Ureter (tissue), 1 donor: ENCODE measurements around the gene EEF2KMT. TPM values are rescaled to one million over a fixed set of nuclear protein-coding genes. Genes with fewer than 3 reads are reported as not detected.
"Not testable (repeated sequence)": the region's sequence is repeated elsewhere in the genome, so short reads cannot be mapped to it uniquely, and the experiment has no call there.

ENCODE experiments used
- DNase-seq: peaks from one replicate; pipeline ENCODE4 v3.0.0-alpha.2; 2020; ENCODE audit warnings: low spot score
- total RNA-seq: library from RNA; stranded (reverse); gene quantifications from one replicate; pipeline ENCODE4 v1.2.4, GENCODE V29; 2023
- donor health status: DM: yes; HTN: yes; CAD: no.

The EEF2KMT gene
- total RNA-seq, 1 donor from 2014 or later, result 15.4 TPM

DNA sequence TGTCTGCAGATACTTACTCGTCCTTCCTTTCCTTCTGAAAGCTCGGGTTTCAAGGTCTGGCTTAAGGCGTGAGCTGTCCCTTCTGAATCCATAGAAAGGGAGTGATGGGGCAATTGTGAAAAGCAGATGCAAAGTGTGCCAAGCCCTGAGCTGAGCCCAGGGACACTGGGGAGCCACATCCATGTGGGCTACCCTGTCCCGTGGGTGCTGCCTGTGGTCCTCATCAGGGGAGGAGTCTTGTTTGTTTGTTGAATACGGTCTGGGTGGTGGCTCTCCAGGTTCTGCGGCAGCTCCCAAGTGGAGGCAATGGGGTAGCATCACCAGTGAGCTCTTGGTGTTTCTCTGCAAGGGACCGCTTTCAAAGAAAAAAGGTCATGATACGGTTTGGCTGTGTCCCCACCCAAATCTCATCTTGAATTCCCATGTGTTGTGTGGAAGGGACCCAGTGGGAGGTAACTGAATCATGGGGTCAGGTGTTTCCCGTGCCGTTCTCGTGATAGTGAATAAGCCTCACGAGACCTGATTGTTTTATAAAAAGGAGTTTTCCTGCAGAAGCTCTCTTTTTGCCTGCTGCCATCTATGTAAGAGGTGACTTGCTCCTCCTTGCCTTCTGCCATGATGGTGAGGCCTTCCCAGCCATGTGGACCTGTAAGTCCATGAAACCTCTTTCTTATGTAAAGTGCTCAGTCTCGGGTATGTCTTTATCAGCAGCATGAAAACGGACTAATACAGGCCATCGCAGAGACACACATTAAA, 27.0 kb downstream of the EEF2KMT start:
- DNase-seq, result no peak

DNA sequence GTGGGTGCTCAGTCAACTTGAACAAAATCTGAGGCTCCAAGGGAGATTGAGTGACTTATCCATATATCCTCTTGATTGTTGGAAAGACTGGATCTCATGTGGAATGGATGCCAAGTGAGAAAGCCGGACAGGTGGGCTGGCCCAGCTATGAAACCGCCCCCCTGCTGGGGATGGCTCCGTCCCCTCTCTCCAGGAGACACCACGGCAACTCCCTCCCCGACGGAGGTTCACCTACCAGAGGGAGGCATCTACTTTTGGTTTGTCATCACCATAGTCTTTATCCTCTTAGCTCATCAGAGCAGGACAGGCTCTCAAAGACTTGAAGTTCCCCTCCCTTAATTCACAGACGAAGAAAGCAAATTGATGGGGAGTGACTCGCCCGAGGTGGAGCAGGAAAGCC, 27.7 kb downstream of the EEF2KMT start:
- DNase-seq, result no peak

DNA sequence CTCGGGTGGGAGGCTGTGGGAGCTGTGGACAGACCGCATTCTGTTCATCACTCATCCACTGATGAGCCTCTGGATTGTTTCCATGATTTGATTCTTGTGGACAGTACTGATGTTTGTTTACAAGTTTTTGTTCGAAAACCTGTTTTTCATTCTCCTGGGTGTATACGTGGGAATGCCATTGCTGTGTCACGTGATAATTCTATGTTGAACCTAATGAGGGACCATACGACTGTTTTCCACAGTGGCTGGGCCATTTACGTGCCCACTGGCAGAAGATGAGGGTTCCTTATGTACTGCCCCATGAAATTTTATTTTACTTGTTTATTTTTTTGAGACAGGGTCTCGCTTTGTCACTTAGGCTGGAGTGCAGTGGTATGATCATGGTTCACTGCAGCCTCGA, 28.5 kb downstream of the EEF2KMT start:
- no peak for DNase-seq

DNA sequence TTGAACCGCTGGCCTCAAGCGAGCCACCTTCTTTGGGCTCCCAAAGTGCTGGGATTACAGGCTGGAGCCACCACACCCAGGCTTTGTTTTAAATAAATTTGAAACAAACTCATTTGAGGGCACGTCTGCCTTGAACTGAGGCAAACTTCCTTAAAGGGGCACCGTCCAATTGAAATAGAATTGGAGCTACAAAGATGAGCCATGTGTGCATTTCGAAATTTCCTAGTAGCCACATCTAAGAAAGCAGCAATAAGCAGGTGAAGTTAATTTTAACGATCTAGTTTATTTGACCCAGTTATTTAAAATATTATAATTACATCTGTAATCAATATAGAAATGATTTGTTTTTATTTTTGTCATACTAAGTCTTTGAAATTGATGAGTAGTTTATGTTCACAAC, 31.1 kb downstream of the EEF2KMT start:
- no peak for DNase-seq

DNA sequence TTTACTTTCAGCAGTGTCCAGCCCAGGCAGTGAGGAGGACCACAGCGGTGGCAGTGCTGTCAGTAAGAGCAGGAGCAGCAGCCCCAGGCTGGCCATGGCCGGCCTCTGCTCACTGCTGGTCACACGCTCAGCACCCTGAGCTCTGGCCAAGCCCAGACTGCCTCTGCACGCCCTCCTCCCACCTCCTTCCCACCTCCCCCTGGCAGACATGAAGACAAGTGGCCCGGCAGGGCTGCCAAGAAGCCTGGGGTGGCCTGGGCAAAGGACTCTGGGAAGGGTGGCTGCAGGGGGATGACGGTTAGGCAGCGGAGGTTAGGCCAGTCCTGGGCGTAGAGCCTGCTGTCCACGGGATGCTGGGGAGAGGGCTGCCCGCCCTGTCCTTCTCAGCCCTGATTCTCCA, 31.8 kb downstream of the EEF2KMT start, which contains the start of gene C16orf89:
TSS of gene C16orf89 (minus strand) at position 144 of the 400 bp plus-strand sequence. CDS start at position 96, 48 bp downstream.
- peak; percentile 55 for DNase-seq

DNA sequence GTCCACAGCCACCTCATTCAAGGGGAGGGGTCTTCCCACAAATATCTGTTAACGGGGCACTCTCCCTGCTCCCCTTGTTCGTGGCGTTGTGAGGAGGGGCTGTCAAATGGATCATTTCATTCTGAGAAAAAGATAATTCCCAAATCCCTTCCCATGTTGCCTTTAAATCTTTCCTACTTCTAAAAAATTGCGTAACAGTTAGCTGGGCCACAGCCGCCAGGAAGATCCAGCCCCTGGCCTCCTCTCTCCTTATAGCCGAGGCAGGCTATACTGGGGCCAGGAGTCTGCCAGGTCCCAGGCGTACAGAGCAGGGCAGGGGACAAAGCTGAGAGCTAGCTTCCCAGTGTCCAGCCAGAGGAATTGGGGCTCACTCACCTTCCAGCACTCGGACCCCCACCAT, 32.3 kb downstream of the EEF2KMT start:
- DNase-seq, result no peak

DNA sequence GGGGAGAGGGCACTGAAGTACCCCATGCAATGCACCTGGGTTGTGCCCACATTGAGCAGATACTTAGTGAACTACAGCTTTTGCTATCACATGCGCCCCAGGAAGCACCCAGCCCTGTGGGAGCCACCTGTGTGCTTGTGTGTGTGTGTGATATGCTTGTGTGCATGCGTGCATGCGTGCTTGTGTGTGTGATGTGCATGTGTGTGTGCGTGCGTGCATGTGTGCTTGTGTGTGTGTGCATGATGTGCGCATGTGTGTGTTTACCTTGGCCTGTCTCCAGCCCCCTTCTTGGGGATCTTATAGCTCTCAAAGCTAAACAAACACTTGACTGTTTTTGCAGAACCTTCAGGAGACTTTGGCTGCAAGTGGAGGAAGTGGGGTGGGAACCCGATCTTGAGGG, 32.7 kb downstream of the EEF2KMT start:
- DNase-seq, result no peak

DNA sequence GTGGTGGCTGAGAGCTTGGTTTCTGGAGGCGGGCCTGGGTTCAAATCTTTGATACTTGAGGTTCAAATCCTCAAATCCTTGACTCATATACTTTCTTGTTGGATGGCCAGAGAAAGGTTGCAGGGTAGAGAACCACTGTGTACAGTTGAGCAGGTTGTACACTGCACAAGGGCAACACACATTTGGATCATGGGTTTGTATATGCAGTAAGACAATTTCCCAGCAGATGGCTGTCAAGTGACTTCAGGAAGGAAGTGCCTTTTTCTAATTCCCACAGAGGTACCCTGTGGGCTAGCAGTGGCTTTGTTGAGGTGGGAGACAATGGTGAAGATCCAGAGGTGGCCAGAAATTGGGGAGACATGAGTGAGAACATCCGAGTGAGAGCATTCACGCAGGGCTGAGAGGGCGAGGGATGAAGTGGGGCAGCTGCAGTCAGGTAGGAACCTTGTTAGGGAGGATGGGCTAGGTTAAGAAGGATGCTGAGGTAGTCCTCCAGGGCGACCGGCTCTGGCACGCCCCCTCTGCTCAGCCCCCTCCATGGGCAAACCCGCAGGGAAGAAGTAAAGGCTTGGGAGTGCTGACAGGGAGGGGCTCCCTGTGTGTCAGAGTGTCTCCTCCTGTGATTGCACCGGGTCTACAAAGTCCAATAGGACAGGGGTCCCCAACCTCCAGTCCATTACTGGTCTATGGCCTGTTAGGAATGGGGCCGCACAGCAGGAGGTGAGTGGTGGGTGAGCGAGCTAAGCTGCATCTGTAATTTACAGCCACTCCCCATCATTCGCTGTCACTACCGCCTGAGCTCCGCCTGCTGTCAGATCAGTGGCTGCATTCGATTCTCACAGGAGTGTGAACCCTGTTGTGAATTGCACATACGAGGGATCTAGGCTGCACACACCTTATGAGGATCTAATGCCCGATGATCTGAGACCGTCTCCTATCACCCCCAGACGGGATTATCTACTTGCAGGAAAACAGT, 34.5 kb downstream of the EEF2KMT start:
- DNase-seq, result no peak

DNA sequence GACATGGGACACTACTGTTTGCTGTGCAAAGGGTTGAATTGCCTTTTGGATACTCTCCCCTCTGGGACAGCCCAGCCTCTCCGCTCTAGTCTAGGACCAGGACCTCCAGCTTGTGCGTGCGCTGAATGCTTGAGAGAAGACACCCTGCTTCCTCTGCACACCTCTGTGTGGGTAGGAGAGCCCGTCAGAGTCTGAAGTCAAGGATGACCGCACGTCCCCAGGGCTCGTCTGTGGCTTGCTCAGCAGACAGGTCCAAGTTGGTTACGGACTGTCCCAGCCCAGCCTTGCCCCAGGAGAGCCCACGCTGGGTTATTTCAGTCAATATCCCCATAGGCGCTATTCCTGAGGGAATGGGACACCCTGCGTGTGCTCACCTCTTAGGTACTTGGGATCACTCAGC, 35.5 kb downstream of the EEF2KMT start:
- no peak for DNase-seq

DNA sequence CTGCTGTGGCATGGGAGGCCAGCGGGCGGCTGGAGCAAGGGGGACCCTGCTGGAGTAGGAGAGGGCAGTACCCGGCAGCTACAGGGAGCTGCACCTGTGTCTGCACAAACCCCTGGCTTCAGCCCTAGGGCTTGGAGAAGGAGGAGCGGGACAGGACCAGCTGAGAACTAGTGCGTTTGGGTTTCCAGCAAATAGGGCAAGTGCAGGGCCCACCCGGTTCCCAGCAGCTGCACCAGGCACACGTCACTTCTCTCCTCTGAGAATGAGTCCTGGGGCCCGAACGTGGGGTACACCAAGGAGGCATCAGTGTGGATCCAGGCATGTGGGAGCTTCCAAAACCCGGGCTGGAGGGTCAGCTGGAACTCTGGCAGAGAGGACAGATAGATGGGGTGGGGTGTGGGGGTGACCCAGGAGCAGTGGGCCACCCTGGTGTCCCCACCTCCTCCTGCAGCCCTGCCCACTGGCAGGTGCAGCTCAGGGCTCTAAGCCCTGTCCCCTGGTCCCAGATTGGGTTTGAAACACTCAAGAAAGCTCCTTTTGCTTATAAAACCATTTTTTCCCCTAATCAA, 37.4 kb downstream of the EEF2KMT start:
- no peak for DNase-seq

DNA sequence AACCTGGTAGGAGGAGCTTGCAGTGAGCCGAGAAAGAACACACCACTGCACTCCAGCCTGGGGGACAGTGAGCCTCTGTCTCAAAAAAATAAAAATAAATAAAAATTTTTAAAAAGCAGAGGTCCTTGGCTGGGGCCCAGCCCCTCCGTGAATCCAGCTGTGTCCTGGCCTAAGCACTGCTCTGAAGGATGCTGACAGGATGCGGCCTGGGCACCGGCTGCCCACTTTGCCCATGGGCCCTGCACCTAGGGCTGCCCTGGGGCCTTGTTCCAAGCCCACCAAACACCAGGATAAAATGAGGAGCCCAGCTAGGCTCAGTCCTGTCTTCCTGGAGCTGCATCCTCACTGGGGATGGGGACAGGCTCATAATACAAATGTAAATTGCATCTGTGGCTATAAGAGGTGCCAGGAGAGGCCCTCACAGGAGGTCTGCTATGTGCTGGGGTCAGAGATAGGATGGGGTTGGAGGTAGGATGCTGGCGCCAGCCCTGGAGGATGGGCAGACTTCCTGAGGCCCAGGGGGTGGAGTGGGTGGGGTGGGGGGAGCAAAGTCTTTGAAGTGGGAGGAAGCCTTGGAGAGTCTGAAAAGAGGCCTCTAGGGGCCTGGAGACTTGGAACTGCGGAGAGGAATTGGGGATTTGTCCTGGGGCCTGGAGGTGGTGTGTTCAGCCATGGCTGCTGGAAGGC, 38.1 kb downstream of the EEF2KMT start:
- DNase-seq, result no peak

DNA sequence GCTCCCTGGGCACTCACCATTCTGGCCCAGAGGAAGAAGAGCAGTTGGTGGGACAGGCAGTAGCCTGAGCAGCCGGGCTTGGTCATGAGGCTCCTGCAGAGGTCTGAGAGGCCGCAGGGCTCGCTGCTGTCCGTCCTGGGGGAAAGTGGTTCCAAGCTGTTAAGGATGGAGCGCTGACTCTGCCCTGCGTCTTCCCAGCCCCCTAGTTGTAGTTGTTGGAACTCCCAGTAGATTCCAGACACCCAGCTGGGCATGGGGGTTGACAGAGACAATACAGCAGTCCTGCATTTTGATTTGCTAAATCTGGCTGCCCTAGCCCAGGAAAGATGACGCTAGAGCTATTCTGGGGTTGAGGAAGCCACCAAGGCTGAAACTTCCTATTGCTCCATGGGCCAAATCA, 39.1 kb downstream of the EEF2KMT start:
- DNase-seq, result no peak

DNA sequence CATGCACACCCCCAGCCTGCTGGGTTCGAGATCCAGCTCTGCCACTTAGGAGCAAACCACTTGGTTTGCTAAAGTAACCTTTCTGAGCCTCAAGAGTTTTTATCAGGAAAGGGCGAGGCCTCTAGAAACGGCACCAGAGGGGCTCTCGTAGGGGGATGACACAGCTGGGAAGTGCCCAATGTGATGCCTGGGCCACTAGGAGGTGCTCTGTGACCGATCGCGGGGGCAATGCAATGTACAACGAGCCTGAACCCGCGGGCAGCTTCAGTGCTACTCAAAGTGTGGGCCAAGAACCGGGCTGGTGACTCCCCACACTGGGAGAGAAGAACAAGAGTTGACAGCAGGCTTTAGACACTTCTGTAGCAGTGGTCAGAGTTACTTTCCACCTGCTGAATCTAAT, 41.2 kb downstream of the EEF2KMT start:
- no peak for DNase-seq

DNA sequence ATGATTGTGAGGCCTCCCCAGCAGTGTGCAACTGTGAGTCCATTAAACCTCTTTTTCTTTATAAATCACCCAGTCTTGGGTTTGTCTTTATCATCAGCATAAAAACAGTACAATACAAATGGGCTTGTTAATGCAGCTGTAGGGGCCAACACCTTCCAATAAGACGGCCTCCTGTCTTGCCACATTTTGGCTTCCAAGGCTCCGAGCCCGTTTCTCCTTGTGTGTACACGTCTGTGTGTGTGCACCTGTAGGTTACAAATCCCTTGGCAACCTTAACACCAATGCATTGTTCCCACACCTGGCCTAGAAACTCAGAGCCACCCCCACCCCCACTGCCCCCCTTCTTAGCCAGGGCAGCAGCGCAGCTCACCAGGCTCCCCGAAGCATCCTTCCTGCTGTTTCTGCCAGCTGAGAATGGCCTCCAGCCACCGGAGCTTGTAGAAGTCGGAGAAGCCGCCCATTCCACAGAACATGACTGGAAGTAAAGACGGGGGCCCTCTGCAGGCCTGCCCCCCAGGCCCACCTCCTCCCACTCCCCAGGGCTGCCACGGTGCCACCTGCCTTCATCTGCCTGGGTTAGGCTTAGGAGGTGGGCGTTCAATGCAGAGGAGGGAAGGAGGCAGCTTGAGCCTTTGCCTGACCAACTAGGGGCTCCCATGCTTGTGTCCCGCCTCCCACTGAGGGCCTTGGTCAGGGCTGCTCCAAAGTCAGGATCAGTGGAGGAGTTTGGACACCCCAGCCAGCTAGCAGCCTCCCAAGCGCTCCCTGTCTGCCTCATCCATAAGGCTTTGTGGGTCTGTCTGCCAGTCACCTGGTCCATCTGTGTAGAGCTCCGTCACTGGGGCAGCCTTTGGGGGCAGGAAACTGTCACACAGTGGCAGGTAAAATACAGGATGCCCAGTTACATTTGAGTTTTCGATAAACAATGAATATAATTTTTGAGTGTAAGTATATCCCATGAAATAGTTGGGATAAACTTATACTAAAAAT, 42.4 kb downstream of the EEF2KMT start:
- no peak for DNase-seq

DNA sequence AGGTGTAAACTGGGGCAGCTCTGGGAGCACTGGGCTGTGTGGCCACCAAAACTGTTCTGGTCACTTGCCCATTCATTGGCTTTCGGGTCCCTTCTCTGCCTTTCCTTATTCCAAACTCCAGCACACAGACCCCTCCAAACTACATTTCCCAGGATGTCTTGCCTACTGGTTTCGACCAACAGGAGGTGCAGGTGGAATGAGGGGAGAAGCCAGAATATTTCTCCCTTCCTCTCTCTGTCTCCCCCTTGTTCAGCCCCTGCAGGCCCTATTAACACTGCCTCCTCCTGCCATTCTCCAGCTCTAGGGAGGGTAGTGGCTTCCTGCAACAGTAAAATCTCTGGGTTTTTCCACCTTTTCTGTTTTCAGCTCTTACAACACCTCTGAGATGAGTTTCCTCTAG, 50.7 kb downstream of the EEF2KMT start:
- no peak for DNase-seq

DNA sequence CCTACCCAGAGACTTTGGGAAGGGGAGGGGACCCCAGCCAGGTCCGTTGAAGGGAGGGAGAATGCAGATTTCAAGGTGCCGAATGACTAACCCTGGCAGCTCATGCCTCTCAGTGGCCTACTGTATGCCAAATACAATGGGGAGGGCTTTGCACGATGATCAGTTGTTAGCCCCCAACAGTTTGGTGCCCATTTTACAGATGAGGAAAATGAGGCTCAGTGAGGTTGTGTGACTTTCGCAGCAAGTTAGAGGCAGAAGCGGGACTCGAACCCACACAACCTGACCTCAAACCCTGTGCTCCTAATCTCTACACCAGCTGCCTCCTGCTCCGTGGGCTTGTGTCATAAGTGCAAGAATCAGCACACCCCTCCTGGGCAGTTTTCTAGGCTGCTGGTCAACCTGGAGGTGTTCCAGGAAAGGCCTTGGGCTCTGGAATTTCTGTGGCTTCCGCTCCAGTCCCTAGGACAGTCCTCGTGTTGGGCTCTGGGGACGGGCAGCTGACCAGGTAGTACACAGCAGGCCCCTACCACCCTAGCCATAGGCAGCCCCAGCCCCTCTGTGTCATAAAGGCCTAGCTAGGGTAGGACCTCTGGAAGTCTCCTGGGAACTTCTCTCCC, 52.0 kb downstream of the EEF2KMT start:
- no peak for DNase-seq

DNA sequence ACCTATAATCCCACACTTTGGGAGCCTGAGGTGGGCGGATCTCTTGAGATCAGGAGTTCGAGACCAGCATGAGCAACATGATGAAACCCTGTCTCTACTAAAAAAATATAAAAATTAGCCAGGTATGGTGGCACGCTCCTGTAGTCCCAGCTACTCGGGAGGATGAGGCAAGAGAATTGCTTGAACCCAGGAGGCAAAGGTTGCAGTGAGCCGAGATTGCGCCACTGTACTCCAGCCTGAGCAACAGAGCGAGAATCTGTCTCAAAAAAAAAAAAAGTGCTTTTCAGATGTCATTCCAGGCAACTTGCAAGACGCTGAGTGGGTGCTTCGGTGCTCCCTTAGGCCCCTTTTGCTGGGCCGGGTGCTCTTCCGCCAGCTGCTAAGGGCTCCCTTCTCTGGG, 53.0 kb downstream of the EEF2KMT start:
- not testable (repeated sequence) for DNase-seq

DNA sequence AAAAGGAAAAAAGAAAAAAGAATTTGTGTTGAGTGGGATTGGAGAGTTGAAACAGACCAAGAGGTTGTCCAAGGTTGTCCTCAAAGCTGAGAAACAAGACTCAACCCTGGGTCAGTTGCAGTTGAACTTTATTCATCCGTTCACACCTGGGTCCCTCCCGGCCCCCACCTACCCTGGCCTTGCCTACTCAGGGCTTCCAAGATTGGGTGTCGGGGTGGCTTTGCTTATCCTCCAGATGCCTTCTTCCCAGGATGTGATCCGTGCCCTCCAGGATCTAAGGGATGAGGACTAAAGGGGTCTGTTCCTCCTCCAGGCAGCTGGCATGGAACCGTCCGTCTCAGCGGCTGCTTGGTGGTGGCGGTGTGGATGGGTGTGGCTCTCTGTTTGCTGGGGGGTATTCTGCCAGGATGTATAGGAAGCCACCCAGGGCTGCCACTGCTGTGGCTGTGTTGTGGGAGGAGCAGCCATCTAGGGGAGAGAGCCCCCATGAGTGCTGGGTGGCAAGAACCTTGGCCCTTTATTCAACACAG, 53.5 kb downstream of the EEF2KMT start:
- DNase-seq, result no peak

DNA sequence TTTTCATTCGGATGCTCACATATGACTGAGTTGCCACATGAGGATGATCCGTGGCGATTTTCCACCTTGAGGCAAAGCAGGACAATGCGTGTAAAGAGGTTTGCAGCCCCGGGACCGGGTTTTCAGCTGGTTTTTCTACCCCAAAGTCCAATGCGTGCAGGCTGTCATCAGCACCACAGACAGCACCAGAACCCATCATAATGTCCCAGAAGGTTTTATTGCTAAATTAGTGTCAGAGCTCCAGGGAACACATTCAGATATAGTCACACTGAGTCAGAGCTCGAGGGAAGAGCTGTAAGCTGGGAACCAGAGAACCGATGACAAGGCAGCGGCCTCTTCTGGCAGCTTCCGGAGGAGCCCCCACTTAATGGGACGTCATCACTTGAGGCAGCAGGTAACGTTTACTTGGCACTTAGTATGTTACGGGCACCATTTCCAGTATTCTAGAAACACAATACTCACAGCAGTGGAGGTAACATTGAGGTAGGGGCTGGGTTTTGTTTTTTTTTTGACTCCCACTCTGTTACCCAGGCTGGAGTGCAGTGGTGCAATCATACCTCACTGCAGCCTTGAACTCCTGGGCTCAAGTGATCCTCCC, 54.9 kb downstream of the EEF2KMT start:
- no peak for DNase-seq
